HL-60/S4 treated with phorbol 12-myristate 13-acetate at 8.2 ng/mL for 4 days and 3 days (cell line): Measurements from ENCODE around the gene HSF4.

Experiments used
- in situ Hi-C: fragments of 300-500 bp; cut with MboI; formaldehyde crosslinking; loops from 2 replicates; pipeline ENCODE4 v1.15.0; 2022; ENCODE audit warnings: low sequenced_read_pairs

HSF4 gene

DNA sequence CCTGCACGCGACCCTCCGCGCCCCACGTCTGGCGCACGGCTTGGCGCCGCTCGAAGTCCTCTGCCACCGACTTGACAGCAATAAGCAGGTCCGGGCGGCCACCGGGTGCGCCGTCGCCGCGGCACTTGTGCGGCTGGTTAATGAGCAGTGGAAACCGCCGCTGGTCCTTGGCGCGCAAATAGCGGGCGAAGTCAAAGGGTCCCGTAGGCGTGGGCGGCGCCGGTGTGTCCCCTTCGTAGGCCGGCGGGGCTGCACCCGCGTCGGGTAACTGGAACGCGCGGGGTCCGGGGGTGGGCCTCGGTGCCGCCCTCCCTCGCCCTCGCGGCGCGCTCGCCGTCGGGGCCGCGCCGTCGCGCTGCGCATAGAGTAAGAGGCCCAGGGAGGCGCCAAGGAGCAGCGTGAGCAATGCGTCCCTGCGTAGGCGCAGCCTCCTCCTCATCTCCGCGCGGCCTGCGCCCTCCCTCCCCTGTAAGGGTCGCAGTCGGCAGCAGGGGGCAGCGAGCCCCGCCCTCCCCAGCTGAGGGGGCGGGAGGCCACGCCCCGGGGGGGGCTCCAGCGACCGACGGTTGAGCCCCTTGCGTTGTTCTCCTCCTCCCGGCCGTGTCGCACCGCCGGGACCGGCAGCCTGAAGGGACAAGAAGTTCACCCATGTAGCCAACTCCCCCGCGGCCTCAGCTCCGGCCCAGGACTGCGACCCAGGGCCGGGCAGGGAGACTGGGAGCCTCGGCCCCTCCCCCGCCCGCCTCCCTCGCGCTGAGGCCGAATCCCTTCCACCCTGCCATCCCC is 14.3 kb upstream of the HSF4 start:
- in situ Hi-C loops, result loop anchor here (10.0 kb wide), 1 partner anchor 165 kb away; the partner anchor contains the start of gene CES4A

DNA sequence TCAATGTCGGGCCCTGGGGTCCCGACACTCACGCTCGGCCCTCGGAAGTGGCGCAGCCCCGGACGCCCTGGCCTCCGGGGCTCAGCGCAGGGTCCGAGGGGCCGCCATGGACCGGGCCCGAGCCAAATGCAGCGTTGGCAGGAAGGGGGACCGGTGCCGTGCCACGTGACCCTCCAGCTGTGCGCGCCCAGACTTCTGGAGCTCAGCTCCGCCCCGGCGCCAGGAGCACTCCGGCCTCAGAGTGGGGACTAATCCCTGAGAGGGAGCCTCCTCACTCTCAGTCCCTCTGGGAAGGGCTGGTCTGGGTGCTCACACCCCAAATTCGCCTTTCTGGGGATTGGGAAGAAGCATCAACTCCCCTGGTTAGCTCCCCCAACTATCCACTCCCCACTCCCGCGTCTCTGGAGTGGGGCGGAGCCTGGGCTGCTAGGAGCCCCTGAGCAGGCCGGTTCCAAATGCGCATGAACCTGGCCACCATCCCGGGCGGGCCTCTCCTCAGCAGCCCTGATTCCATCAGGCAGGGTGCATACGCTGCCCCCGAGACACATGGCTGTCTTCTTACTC is 13.6 kb upstream of the HSF4 start, which contains the start of gene B3GNT9:
TSS of gene B3GNT9 (minus strand) at position 166 of the 564 bp plus-strand sequence. CDS start 513 bp downstream, outside the sequence.
- in situ Hi-C loops, result loop anchor here (10.0 kb wide), 1 partner anchor 166 kb away; the partner anchor contains the start of gene CES4A

DNA sequence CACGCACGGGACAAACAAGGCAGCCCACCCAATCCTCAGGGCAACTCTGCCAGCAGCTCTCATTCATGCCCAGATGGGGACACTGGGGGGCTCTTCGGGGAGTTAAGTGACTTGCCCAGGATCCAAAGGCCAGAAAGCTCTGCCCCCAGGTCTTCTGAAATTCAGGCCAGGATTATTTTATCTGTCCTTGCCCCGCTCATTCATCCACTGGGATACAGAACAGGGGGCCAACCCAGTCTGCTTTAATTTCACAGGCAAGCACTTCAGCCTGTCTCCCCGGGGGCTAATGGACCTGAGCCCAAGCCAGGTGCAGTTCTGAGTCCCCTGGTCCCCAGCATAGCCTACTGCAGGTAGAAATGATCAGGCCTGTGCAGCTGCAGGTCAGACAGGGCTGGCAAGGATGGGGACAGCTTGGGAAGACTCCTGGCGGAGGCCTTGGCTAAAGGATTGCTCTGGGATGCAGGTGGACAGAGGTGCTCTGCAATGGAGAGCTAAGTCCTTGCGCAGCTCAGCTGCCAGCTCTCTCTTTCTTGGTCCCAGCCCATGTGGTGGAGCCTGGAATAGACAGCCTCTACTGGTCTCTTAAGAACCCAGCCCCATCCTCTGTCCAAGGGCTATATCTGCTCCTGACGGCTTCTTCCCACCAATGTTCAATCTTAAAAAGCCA is 13.0 kb upstream of the HSF4 start:
- in situ Hi-C loops, result loop anchor here (10.0 kb wide), 1 partner anchor 167 kb away; the partner anchor contains the start of gene CES4A

DNA sequence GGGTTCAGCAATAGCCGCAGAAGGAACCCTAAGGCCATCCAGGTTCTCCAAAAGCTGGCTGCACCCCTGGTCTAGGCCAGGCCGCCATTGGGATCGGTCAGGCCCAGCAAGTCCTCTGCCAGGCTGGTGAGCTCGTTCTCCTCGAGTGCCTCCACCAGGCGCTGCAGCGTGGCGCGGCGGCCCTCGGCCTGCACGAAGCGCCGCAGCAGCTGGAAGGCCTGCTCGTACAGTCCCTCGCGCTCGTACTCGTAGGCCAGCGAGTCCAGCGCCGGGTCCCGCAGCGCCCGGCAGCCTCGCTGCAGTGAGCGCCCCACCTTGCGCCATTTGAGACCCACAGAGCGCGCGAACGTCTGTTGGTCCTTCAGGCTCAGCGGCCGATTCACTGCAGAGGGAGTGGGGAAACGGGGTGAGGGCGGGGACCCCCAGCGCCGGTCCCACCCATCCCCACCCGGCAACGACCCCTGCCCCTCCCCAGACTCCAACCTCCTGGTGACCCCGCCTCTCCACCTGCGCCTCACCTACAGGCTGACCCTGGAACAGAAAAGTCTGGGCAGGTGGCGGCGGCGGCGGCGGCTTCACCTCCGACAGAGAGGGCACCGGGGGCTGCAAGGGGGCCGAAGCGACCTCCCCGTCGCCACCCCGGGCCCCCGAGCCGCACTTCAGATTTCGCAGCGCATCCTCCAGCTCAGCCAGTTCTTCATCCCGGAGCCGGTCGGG is 9.8 kb upstream of the HSF4 start:
- in situ Hi-C loops, result loop anchor here (10.0 kb wide), 1 partner anchor 170 kb away; the partner anchor contains the start of gene CES4A

DNA sequence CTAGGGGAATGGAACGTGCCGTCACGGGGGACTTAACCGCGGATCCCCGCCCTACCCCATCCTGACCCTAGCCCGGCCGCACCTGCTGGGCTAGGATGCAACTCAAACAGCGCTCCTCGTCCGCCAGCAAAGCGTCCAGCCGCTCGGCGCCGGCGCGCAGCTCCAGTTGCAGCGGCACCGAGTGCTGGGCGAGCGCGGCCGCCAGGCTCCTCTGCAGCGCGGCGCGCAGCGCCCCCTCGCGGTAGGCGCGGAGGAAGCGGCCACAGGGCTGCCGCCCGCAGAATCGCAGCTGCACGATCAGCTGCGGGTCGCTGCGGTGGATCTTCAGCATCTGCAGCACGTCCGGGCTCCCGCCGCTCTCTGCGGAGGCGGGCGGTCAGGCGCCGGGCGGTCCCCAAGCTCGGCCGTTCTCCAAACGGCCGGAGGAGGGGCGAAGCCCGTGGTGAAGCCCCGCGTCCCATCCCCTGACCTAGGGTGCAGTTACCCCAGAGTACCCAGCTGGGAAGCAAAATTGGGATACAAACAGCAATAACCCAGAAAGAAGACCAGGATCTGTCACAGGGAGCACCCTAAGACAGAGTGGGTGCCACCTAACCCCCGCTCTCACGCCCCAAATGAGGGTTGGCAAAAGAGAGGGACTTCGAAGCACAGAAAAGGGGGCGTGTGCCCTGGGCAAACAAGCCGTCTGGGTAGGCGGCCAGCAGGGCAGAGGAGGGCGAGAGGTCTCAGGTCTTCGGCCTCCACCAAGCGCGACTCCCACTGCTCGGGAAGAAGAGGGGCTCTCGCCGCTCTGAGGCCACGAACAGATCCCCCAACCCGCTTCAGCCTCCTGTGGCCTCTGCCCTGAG is 9.0 kb upstream of the HSF4 start:
- in situ Hi-C loops, result loop anchor here (10.0 kb wide), 1 partner anchor 171 kb away; the partner anchor contains the start of gene CES4A

DNA sequence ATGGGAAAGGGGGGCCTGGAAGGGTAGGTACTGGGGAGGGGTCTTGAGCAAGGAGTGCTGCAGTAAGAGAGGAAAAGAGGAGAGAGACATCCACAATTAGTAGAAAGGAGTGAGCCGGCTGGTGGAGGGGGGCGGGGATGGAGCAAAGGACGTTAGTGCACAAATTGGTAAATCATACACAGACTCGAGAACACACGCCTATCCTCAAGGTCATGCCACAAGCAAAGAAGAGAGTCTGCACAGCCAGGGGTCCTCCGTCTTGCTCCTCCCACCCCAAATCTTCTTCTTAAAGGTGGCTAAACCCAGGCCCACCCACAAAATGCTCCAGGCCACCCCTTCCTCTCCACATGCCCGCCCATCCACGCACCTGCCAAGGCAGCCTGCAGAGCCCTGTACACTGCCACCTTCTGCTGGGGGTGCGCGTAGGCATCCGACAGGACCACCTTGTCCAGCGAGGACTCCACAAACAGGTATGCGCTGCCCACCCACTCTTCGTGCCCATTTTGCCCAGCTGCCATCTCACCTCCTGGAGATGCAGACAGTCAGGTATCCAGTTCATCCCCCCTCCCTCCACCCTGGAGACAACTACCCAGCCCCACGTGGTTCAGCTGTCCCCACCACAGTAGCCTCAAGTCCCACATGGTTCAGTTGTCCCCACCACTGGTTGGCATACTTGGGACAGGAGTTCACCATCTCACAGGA is 8.3 kb upstream of the HSF4 start:
- in situ Hi-C loops, result loop anchor here (10.0 kb wide), 1 partner anchor 171 kb away; the partner anchor contains the start of gene CES4A

DNA sequence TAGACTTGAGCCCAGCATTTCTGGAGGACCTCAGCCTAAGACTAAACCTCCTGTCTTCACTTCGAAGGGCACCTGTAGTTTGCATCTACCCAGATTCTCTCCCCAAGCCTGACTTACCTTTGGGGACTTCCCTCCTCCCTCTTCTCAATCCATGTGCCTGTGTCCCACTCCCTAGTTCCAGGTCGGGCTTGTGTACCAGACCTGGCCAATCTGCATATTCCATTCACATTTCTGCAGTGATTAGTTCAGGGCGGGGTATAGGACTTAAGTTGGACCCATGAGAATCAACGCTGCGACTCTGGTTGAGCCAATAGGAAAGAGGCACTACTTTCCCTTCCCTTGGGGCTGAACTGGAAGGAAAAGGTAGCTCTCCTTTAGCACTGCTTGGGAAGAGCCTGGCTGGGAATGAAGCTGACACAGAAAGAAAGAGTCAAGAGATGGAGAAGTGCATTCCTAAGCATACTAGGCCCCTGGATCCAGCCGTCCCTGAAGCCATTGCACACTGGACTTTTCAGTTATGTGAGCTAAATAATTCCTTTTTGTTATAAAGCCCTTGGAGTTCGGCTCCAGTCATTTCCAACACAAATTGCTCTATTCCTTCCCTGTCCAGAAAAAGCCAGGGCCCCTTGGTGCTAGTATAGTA is 7.3 kb upstream of the HSF4 start:
- in situ Hi-C loops, result loop anchor here (10.0 kb wide), 1 partner anchor 172 kb away; the partner anchor contains the start of gene CES4A

DNA sequence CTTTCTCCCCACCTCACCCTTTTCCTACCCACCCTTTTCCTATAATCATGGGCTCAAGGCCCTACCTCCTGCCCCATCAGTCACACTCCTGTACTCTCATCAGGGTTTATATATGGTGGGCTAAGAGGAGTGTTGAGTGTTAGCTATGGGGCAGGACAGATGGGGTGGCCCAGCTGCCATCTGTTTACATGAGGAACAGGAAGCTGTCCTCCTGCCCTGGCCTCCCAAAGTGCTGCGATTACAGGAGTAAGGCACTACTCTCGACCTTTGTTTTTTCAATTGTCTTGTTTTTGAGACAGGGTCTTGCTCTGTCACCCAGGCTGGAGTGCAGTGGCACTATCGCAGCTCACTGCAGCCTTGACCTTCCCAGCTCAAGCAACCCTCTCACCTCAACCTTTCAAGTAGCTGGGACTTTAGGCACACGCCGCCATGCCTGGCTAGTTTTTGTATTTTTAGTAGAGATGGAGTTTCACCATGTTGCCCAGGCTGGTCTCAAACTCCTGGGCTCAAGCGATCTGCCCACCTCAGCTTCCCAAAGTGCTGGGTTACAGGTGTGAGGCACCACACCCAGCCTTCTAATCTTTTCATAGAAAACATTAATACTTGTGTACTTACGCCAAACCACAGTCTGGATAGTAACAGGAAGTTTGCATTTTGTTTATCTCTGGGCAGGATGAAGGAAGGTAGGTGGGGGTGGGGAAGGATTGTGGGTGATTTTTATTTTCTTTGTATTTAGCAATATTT is 6.5 kb upstream of the HSF4 start:
- in situ Hi-C loops, result loop anchor here (10.0 kb wide), 1 partner anchor 173 kb away; the partner anchor contains the start of gene CES4A

DNA sequence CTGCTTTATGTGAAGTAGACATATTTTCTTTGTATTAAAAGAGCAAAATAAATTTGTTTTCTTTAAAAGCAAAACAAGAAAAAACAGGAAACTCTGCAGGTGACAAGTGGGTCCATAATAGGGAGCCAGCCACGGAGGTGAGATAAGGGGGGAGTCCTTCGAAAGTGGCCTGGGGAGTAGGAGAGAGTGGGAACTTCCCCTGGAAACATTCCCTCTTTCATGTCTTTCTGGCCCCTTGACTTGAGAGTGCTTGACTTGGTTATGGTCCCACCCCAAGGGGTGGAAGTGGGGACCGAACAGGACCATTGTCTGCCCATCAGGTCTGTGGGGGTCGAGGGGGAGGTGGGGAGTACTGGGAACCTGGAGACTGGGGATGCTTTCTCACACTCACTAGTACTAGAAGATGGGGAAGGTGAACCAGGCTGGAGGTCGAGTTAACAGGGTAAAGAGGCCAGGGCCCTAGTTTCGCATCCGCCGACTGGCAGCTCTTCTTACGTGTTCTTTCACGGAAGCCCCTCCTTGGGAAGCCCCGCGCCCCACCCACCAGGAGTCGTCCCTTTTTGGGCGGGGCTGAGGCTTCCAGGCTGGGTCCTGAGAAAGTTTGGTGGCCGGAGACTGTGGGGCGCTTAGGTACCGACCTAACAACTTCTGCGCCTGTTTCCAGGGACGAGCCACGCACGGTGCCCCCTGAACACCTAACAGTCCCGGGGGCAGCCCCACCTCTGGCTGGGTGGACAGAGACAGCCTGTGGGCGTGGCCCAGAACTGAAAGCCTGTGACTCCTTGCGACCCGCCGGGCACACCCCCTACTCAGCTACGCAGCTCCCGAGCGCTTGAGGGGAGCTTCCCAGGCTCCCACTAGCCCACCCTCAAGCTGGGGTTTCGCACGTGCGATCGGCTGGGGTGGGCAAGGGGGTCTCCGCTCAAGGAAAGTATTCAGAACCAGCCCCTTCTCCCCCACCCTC is 5.6 kb upstream of the HSF4 start:
- in situ Hi-C loops, result loop anchor here (10.0 kb wide), 1 partner anchor 174 kb away; the partner anchor contains the start of gene CES4A

DNA sequence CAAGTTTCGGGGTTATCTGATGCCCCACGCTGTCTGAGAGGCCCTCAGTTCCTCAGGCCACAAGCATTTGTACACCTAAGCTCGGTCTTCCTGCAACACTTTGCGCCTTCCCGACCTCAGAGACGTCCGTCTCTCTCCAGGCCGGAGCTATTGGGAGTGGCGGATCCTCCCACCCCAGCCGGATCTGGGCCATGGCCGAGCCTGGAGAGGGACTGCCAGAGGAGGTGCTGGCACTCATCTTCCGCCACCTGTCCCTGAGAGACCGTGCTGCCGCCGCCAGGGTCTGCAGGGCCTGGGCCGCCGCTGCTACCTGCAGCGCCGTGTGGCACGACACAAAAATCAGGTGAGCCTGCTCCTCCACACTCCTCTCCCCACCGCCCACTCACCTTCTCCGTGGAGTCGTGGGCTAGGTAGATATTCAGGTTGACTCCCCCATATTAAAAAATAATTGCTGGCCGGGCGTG is 2.9 kb upstream of the HSF4 start:
- in situ Hi-C loops, result no loop called here

DNA sequence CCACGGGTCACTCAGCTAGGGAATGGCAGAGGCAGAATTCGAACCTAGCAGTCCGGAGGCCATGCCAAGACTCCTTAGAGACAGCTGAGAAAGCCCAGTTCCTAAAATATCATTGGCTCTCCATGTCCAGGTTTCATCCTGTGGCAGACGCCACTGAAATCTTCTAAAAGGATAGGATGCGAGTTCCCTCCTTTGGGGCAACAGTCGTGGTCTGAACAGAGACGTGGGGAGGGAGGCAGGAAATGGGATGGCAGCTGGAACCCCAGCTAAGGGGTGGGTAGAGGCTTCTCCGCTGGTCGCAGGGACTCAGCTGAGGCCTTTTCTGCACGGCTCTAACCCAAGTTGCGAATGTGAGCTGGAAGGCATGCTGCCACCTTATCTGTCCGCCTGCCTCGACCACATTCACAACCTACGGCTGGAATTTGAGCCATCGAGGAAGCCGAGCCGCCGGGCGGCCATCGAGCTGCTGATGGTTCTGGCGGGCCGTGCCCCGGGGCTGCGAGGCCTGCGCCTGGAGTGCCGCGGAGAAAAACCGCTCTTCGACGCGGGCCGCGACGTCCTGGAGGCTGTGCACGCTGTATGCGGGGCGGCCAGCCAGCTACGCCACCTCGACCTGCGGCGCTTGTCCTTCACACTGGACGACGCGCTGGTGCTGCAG is 1.9 kb upstream of the HSF4 start:
- in situ Hi-C loops, result no loop called here

DNA sequence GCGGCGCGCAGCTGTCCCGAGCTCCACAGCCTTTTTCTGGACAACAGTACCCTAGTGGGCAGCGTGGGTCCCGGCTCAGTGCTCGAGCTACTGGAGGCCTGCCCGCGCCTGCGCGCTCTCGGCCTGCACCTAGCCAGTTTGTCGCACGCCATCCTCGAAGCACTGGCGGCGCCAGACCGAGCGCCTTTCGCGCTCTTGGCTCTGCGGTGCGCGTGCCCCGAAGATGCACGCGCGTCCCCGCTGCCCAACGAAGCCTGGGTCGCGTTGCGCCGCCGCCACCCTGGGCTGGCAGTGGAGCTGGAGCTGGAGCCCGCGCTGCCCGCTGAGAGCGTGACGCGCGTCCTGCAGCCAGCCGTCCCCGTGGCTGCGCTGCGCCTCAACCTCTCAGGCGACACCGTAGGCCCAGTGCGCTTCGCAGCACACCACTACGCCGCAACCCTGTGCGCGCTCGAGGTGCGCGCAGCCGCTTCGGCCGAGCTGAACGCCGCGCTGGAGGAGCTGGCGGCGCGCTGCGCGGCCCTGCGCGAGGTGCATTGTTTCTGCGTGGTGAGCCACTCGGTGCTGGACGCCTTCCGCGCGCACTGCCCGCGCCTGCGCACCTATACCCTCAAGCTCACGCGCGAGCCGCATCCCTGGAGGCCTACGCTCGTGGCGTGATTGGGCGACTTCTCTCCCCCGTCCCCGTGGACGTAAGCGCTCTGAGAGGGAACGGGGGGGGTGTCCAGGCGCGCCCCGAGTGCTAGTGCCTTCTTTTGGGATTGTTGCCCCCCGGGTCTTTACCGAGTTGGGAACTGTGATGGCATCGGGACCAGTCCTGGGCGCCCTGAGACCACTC is 1.2 kb upstream of the HSF4 start:
- in situ Hi-C loops, result no loop called here

DNA sequence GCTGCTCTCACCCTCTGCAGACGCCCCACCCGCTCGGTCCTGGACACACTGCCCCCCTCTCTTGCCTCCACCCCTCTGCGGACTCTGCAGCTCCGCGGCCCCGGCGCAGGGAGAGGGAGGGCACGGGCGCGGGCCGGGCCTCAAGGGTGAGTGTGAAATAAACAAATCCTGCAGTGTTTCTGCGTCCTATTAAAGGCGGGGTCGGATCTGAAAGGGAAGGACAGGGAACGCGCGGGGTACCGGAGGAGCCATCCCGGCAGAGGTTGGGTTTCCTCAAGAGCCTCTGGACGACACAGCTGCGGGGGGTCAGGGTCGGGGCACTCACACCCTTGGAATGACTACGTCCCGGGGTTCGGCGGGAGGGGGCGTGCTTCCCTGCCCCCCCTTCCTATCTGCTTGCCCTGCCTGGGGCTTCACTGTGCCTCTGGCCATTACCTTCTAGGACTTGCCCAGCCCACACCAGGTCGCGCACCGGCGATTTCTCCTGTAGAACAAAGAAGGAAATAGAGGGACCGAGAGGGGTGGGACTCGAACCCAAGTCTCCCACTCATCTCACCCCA is 466 bp upstream of the HSF4 start:
- in situ Hi-C loops, result no loop called here

DNA sequence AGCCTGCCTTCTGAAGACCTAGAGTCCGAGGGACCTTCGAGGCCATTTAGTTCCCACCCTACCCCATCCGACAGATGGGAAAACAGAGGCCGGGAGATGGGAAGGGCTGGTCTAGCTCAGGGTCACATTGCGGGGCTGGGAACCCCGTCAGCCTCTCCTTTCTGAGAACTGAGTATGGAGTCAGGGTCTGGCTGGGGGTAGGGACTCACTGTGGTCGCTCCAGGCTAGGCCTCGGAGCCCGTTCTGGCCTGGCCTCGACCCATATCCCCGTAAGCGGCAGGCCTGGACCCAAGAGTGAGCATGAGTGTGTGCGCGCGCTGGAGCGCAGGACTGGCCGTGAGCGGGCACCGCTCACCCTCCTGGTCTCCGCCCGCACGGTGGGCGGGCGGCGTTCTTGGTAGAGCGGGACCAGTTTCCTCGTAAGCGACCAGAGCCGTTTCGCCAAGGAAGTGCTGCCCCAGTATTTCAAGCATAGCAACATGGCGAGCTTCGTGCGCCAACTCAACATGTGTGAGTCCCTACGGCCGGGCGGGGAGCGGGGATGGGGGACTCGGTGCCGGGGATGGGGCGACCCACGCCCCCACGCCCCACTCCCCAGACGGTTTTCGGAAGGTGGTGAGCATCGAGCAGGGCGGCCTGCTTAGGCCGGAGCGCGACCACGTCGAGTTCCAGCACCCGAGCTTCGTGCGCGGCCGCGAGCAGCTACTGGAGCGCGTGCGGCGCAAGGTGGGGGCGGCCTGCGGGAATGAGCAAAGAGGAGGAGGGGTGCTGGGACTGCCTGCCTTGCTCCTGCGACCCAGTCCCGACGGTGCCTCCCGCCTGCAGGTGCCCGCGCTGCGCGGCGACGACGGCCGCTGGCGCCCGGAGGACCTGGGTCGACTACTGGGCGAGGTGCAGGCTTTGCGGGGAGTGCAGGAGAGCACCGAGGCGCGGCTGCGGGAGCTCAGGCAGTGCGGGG is 855 bp downstream of the HSF4 start:
- in situ Hi-C loops, result no loop called here
